ENCODE results near the gene LOXL1.
A peak's percentile ranks its signal among the peaks of the same experiment; 100 is the strongest.
"Not testable (repeated sequence)": the region's sequence is repeated elsewhere in the genome, so short reads cannot be mapped to it uniquely, and the experiment has no call there.

Gene LOXL1

DNA sequence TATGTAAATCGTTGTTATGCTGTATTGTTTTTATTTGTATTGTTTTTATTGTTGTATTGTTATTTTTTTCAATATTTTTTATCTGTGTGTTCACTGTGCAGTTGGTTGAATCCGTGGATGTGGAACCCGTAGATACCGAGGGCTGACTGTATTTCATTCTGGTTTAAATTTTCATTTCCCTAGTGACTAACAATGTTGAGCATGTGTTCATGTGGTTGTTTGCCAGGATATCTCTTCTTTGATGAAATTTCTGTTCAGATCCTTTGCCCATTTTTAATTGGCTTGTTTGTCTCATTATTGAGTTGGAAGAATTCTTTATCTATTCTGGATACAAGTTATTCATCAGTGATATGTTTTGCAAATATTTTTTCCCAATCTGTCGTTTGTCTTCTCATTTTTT is 36.2 kb downstream of the LOXL1 start:
- DNase-seq (ENCODE audit: low read depth, low spot score), result no peak
- H3K4me3 ChIP-seq (ENCODE audit: low read length), result no peak overlapping the region

DNA sequence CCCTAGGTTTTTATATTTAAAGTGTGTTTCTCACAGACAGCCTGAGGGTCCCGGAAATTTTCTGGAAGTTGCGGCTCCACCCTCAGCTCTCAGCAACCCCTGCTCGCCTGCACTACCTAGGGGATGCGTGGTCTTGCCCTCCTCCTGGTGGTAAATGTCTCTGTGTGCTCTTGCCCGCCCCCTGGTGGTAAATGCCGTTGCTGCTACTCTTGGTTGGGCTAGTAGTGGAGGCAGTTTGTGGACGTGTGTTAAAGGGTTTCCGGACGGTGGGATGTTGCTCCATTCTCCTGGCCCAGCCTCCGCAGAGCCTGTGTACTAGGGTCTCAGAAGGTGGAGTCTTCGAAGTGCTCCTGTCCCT is 38.5 kb downstream of the LOXL1 start:
- H3K4me3 ChIP-seq (ENCODE audit: low read length), result peak overlapping the region; percentile 44
- DNase-seq (ENCODE audit: low read depth, low spot score), result peak; percentile 90

DNA sequence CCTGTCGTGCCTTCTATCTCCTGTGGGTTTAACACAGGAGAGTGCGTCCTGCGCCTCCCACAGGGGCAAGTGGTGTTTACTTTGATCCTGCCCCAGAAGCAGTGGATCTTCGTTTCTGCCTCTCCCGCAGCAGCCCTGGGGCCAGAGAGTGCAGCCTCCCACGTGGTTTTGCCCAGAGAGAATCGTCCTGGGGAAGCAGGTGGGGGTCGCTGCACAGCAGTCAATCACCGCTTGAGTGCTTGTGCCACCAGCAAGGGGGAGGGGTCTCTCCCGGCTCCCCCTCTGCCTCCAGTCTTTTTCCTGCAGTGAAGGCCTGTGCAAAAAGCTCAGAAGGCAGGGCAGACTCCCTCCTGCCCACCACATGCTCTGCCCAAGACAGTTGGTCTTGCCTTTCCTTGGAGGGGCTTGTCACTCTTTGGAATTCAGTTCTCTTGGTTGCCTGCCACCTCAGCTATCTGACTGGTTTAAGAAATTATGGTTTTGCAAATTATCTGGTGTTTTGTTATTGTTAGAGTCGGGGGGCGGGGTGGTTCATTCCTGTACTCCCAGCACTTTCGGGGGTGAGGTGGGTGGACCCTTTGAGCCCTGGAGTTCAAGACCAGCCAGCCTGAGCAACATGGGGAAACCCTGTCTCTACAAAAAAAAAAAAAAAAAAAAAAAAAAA is 39.0 kb downstream of the LOXL1 start:
- H3K4me3 ChIP-seq (ENCODE audit: low read length), result peak overlapping the region; percentile 44
- DNase-seq (ENCODE audit: low read depth, low spot score), result no peak

DNA sequence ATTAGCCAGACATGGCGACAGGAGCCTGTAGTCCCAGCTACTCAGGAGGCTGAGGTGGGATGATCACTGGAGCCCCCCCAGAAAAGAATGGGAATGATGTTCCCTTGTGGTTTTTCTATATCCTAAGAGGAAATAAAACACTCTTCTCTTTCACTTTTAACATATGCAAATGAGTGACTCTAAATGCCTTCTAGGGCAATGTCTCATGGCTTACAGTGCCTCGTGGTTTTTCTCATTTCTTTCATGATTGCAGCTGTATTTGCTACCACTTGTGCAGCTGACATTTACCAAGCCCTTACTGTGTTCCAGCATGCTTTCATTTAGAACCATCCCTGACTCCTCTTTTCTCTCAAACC is 39.5 kb downstream of the LOXL1 start:
- peak; percentile 93 for DNase-seq (ENCODE audit: low read depth, low spot score)
- H3K4me3 ChIP-seq (ENCODE audit: low read length), result peak overlapping the region; percentile 44

DNA sequence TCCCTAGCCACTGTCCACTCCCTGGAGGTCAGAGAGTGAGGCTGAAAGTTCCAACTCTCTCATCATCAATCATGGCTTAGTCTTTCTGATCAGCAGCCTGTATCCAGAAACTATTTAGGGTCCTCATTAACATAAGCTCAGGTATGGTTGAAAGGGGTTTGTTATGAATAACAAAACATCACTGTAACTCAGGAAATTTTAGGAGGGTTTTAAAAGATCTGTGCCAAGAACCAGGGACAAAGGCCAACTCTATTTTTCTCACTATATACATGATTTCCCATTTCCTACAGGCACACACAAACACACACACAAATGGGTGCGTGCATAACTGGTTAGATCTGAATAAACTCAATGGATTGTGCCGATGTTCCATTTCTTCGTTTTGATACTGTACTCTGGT is 42.2 kb downstream of the LOXL1 start:
- H3K4me3 ChIP-seq (ENCODE audit: low read length), result no peak overlapping the region
- DNase-seq (ENCODE audit: low read depth, low spot score), result no peak

DNA sequence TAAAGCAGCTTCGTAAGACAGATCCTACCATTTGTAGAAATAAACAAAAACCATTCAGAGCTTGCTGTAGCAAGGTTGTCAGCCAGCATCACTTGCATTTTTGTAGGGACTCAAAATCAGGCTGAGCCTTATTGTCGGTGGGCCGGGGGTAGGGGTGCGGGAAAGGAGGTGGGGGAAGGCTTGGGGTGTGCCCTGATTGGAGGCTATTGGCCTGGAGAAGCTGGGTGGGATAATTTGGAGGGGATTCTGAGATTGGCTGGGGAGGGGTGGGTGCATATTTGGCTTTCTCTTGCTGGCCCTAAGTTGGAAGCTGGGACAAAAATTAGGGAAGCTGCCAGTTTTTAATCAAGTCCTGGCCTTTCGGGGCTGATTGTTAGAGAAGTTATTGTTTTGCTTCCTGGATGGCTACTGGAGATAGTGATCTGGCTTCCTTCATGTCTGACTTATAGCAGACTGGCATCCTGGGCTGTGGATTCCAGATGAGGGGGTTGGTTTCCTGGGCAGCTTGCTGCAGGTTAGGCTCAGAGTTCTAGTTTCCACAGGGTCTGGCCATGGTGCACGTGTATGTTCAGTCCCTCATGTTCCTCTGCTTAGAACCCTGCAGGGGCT is 43.0 kb downstream of the LOXL1 start:
- no peak for DNase-seq (ENCODE audit: low read depth, low spot score)

DNA sequence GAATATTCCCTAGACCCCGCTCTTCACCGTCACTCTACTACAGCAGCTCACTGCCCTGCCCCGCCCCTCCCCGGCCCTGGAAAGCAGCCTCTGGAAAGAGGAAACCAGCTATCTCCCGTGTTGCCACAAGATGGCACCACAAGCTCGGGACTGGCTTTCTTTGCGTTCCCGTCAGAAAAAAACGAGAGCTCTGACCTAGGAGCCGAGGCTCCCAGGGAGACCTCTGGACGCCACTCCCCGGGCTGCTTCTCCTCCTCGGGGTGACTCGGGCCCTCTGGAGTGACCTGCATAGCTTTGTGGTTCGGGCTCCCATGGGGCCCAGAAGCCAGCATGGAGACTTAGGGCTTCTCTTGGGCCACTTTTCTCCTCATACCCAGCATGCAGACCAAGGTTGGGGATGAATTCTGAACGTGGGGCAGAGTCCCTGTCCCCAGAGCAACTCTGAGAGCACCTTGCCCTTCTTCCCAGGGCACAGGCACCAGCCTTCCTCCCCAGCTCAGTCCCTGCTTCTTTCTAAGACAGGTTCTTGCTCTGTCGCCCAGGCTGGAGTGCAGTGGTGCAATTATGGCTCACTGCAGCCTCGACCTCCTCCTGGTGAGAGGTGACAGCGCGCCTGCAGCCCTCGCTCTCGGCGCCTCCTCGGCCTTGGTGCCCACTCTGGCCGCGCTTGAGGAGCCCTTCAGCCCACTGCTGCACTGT is 46.9 kb downstream of the LOXL1 start:
- peak; percentile 81 for DNase-seq (ENCODE audit: low read depth, low spot score)
- peak overlapping the region; percentile 29 for H3K4me3 ChIP-seq (ENCODE audit: low read length)

More for the DNA sequence above, 43.0 kb downstream of the LOXL1 start:
- H3K4me3 ChIP-seq (ENCODE audit: low read length), result no peak overlapping the region

DNA sequence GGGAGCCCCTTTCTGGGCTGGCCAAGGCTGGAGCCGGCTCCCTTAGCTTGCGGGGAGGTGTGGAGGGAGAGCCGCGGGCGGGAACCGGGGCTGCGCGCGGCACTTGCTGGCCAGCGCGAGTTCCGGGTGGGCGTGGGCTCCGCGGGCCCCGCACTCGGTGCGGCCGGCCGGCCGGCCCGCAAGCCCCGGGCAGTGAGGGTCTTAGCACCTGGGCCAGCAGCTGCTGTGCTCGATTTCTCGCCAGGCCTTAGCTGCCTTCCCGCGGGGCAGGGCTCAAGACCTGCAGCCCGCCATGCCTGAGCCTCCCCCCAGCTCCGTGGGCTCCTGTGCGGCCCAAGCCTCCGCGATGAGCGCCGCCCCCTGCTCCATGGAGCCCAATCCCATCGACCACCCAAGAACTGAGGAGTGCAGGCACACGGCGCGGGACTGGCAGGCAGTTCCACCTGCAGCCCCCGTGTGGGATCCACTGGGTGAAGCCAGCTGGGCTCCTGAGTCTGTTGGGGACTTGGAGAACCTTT is 47.5 kb downstream of the LOXL1 start:
- not testable (repeated sequence) for H3K4me3 ChIP-seq (ENCODE audit: low read length); DNase-seq (ENCODE audit: low read depth, low spot score)

DNA sequence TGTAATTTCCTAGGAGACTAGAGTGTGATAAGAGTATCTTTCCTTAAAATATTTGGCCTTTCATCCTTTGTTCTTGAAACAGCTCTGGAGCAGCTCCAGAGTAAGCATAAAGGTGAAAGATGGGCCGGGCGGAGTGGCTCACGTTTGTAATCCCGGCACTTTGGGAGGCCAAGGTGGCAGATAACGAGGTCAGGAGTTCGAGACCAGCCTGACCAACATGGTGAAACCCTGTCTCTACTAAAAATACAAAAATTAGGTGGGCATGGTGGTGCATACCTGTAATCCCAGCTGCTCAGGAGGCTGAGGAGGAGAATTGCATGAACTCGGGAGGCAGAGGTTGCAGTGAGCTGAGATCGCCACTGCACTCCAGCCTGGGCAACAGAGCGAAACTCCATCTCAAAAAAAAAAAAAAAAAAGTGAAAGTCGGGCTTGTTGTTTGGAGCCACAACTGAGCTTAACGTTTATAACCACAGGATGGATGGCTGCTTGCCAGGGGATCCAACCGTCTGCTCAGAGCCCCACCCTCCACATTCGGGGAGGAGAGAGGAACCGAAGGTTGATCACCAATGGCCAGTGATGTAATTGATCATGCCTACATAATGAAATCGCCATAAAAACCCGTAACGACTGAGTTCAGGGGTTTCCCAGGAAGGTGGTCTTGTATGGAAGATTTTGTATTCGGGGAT is 49.3 kb downstream of the LOXL1 start:
- DNase-seq (ENCODE audit: low read depth, low spot score), result peak; percentile 91

DNA sequence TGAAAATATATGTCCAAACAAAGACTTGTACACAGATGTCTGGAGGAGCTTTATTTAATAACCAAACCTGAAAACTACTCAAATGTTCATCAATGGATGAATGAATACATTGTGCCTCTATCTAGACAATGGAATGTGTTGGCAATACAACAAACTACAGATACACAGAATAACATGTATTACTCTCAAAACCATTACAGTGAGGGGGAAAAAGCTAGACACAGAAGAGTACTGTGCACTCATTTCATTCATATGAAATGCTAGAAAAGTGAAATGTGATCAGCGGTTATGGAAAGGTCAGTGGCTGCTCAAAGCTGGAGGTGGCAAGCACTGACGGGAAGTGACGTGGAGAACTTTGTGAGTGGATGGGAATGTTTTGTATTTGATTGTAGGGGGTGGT is 52.6 kb downstream of the LOXL1 start:
- no peak overlapping the region for H3K4me3 ChIP-seq (ENCODE audit: low read length)
- no peak for DNase-seq (ENCODE audit: low read depth, low spot score)

More for the DNA sequence above, 49.3 kb downstream of the LOXL1 start:
- H3K4me3 ChIP-seq (ENCODE audit: low read length), result peak overlapping the region; percentile 8

DNA sequence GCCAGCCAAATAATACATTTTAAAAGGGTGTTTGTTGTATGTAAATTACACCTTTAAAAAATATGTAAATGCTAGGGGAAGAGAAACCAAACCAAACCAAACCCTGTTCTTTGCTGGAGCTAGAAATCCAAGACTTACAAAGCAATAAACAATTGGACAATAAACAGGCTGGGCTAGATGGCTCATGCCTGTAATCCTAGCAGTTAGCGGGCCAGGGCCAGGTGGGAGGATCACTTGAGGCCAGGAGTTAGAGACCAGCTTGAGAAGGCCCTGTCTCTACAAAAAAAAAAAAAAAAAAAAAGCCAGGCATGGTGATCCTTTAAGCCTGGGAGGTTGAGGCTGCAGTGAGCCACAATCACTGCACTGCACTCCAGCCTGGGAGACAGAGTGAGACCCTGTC is 53.4 kb downstream of the LOXL1 start:
- no peak for DNase-seq (ENCODE audit: low read depth, low spot score)
- no peak overlapping the region for H3K4me3 ChIP-seq (ENCODE audit: low read length)

DNA sequence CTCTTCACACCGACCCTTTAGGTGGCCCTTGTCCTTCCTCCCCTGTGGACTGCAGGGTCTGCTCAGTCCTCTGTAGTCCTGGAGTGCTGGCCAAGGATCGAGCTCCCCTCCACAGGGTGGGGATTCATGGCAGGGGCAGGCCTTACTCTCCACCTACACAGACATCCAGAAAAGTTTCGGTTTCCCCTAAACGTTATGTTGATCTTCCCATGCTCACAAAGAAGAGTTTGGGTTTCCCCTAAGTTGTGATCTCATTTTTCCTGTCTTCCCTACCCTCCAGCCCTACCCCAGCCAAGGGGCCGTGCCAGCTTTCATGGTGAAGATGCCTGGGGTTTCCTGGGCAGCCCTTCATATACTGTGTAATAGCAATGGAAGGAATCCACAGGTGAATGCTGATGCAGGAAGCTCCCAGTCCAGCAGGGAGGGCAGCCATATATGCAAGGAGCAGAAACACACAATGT is 55.5 kb downstream of the LOXL1 start:
- no peak for DNase-seq (ENCODE audit: low read depth, low spot score)
- H3K4me3 ChIP-seq (ENCODE audit: low read length), result no peak overlapping the region

DNA sequence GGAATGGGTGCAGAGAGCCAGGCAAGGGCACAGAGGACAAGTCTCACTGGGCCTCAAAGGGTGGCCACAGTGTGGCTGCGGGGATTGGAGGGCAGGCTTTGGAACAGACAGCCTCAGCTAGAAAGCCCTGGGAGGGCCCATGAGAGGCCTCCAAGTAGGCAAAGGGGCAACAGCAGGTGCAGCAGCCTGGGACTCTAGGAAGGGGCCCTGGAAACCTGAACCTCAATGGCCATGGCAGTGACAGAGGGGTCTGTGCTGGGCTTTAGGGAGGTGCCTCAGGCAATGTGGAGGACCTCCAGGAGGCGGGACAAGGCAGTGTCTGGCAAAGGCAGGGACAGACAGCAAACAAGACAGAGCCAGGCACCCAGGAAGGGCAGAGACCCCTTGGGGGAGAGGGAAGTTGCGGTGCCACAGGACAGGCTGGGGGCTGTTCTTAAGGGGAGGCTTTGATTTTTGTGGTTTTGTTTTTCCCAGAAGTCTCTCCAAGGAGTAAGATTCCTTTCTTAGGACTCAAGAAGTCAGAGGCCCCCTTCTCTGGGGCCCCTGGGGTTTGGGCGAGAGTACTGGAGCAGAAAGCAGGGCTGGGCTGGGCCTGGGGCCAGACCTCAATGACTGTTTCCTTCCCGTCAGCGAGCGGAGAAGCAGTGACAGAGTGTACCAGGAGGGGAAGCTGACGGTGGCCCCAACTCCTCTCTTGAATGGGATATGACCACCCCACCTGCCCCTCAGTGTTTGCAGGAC is 56.1 kb downstream of the LOXL1 start:
- no peak overlapping the region for H3K4me3 ChIP-seq (ENCODE audit: low read length)
- DNase-seq (ENCODE audit: low read depth, low spot score), result no peak

DNA sequence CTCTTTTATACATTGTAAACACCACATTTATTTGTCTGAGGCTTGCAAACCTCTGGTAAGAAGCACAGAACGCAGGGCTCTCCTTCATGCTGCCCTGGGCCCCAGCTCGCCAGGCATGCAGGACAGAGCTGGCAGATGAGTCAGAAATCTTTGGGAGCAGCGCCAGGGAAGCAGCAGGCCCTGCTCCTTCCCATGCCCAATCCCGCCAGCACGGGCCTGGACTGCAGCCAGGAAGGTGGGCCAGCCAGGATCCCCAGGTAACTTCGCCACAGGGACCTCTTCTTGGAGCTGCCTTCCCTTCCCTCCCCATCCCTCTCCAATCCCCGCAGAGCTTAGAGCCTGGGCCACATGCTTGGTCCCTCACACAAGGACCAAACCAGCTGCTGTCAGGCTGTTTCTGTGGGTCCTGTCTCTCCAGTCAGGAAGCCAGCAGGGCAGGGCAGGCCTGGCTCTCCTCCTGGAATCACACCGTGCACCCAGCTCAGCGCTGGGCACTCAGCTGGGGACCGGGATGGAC is 57.0 kb downstream of the LOXL1 start:
- no peak for DNase-seq (ENCODE audit: low read depth, low spot score)
- H3K4me3 ChIP-seq (ENCODE audit: low read length), result no peak overlapping the region

DNA sequence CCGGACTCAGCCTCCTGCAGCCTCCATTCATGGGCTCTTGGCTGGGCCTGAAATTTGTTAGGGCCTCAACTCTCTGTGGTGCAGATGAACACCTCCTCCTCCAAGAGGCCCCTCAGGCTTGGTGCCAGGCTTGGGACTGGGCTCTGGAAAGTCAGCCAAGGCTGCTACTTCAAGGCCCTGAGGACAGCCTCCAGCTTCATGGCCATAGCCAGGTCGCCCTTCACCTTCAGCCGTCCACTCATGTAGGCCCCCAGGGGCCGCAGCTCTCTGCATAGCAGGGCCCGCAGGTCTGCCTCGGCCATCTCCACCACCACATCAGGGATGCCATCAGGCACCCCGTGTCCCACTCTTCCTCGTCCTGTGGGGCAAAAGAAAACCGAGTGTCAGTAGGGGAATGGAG is 57.5 kb downstream of the LOXL1 start:
- no peak overlapping the region for H3K4me3 ChIP-seq (ENCODE audit: low read length)
- DNase-seq (ENCODE audit: low read depth, low spot score), result no peak

DNA sequence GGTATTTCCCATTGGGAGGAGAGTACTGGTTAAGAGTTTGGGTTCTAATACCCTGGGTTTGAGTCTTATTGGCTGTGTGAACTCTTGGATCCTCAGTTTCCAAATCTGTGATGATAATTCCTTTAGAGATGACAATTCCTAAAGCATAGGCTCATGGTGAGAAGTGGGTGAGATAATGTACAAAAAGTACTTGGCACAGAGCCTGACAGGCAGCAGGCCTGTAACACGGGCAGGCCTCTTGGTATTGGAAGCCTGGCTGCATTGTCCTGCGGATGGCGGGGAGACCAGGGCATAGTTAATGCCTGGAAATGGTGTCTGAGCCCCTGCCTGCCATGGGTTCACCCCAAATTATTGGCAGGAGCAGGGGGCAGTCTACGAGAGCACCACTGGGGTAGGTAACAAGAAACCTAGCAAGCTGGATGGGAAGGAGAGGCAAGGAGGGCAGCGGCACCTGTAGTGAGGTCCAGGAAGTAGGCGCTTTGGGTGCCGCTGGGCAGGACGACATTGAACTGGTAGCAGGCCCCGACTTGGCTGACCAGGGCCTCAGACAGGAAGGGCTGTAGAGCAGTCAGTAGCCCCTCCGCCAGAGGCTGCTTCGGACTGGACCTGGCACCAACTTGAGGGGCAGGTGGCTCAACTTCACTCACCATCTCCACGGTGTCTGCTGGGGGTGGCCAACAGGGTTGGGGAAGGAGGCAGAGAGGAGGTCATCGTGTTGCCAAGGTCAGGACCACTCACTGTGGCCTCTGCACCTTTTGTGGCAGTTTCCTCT is 58.1 kb downstream of the LOXL1 start:
- H3K4me3 ChIP-seq (ENCODE audit: low read length), result no peak overlapping the region
- no peak for DNase-seq (ENCODE audit: low read depth, low spot score)

DNA sequence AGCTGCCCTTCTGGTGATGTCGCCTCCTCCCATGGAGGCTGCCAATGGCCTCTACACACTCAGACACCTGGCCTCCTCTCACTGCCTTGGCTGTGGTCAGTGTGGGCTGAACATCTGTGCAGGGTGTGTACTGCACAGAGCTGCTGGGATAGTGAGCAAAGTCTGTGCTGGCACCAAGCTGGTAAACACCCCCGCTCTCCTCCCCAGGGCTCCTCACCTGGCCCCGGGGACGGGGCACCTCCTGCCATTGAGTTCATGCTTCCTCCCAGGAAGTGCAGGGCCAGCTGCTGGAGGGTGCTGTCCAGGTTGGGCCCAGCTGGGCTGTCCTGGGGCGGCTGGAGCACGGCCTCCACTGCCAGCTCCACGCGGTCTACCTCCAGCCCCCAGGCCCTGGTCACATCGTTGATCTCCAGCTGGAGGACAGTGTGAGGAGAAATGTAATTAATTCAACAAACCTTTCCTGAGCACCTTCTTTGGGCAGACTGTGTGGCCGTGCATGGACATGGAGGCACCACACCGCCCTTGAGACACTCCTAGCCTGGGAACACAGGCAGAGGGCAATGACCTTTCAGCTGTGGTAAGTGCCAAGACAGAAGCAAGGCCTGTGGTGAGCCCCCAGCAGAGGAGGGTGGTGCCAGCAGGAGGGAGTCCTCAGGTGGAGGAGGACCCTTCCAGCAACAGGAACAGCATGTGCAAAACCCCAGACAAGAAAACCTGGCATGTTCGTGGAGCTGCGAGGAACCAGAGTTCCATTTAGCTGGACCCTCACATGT is 59.0 kb downstream of the LOXL1 start:
- H3K4me3 ChIP-seq (ENCODE audit: low read length), result no peak overlapping the region
- peak; percentile 72 for DNase-seq (ENCODE audit: low read depth, low spot score)
